SK-N-SH (cell line): ENCODE data around the gene CBLB. TPM values are rescaled to one million over a fixed set of nuclear protein-coding genes. Genes with fewer than 3 reads are reported as not detected.

ENCODE experiments used
- CTCF ChIA-PET: fragments of 300-600, 350-600 bp; formaldehyde crosslinking; extraction: SDS; loops from one replicate; lab custom pipeline; 2021; lab: Yijun Ruan, JAX
- POLR2A ChIA-PET: fragments of 350-600 bp; sonication (Branson Sonifier 250); formaldehyde crosslinking; extraction: SDS; loops from one replicate; lab custom pipeline; 2020; ENCODE audit warnings: antibody characterized with exemption, inconsistent platforms; lab: Yijun Ruan, JAX
- DNase-seq: peaks from one replicate; pipeline ENCODE4 v3.0.0; 2012
- H2AFZ ChIP-seq: fragments of 200-600 bp; sonication (generic); 2 replicates; pipeline ENCODE4 v1.8.1; 2016; ENCODE audit warnings: antibody characterized with exemption, mild to moderate bottlenecking, low read depth
- H3F3A ChIP-seq: fragments of 200-600 bp; sonication (generic); replicated peaks from 2 replicates; pipeline ENCODE3; 2016; ENCODE audit warnings: antibody characterized with exemption, mild to moderate bottlenecking; ENCODE audit not compliant: insufficient read depth
- H3K27ac ChIP-seq, 2 experiments: fragments of 200-500 bp in 1 of 2; fragments of 200-600 bp in 1 of 2; sonication (Bioruptor generic) in 1 of 2; sonication (generic), shearing (Covaris generic) in 1 of 2; 2 replicates each; pipeline versions ENCODE4 v1.5.1 to v1.6.1; 2014 to 2016; ENCODE audit warnings: low read depth in 2 of 2, inconsistent platforms in 1 of 2, low read length in 1 of 2, mild to moderate bottlenecking in 1 of 2, mixed read lengths in 1 of 2
- H3K27me3 ChIP-seq: fragments of 200-600 bp; sonication (generic), shearing (Covaris generic); 2 replicates; pipeline ENCODE4 v1.6.1; 2016; ENCODE audit warnings: mixed run types; ENCODE audit not compliant: insufficient read depth
- H3K36me3 ChIP-seq, 2 experiments: fragments of 200-500 bp in 1 of 2; fragments of 200-600 bp in 1 of 2; sonication (Bioruptor generic) in 1 of 2; sonication (generic) in 1 of 2; replicated peaks in 1 of 2; 2 replicates each; pipeline versions ENCODE3 to v1.5.1; 2014 to 2016; ENCODE audit warnings: low read length in 1 of 2, mild to moderate bottlenecking in 1 of 2; ENCODE audit not compliant: insufficient read depth in 2 of 2, control insufficient read depth in 1 of 2
- H3K4me1 ChIP-seq, 2 experiments: fragments of 200-500 bp in 1 of 2; fragments of 200-600 bp in 1 of 2; sonication (Bioruptor generic) in 1 of 2; sonication (generic), shearing (Covaris generic) in 1 of 2; 2 replicates each; pipeline versions ENCODE4 v1.5.1 to v1.6.1; 2014 to 2016; ENCODE audit warnings: low read depth in 1 of 2, low read length in 1 of 2, mixed run types in 1 of 2; ENCODE audit not compliant: insufficient read depth in 2 of 2, control insufficient read depth in 1 of 2
- H3K4me2 ChIP-seq: fragments of 200-600 bp; sonication (generic), shearing (Covaris generic); 2 replicates; pipeline ENCODE4 v1.6.1; 2017; ENCODE audit warnings: mixed run types
- H3K4me3 ChIP-seq, 2 experiments: fragments of 200-500 bp in 1 of 2; fragments of 200-600 bp in 1 of 2; sonication (Bioruptor generic) in 1 of 2; sonication (generic), shearing (Covaris generic) in 1 of 2; 2 replicates each; pipeline versions ENCODE4 v1.5.1 to v1.8.1; 2014 to 2016; ENCODE audit warnings: low read depth in 2 of 2, inconsistent platforms in 1 of 2, low read length in 1 of 2, mild to moderate bottlenecking in 1 of 2, mixed read lengths in 1 of 2, moderate library complexity in 1 of 2
- H3K79me2 ChIP-seq: fragments of 200-600 bp; sonication (generic); 2 replicates; pipeline ENCODE4 v1.8.1; 2017; ENCODE audit warnings: mild to moderate bottlenecking; ENCODE audit not compliant: insufficient read depth
- H3K9ac ChIP-seq: fragments of 200-600 bp; sonication (generic); 2 replicates; pipeline ENCODE4 v1.6.1; 2017; ENCODE audit warnings: mixed run types
- H3K9me2 ChIP-seq: fragments of 200-600 bp; sonication (generic); 2 replicates; pipeline ENCODE4 v1.6.1; 2017; ENCODE audit warnings: mixed run types
- H3K9me3 ChIP-seq: fragments of 200-600 bp; sonication (generic); 2 replicates; pipeline ENCODE4 v1.6.1; 2017; ENCODE audit warnings: mixed run types, mild to moderate bottlenecking, moderate library complexity
- H4K20me1 ChIP-seq: fragments of 200-600 bp; sonication (generic); 2 replicates; pipeline ENCODE4 v1.6.1; 2017; ENCODE audit warnings: mild to moderate bottlenecking, mixed run types; ENCODE audit not compliant: insufficient read depth
- EP300 ChIP-seq, 2 experiments: IDR thresholded peaks; 2 replicates each; pipeline versions ENCODE4 v1.4.0 to v1.6.1; 2012; ENCODE audit warnings: borderline replicate concordance in 1 of 2, low read depth in 1 of 2, low read length in 1 of 2
- EZH2phosphoT487 ChIP-seq: fragments of 200-600 bp; sonication (generic); IDR thresholded peaks from 2 replicates; pipeline ENCODE4 v1.6.1; 2017; ENCODE audit warnings: low read depth, mixed run types, mild to moderate bottlenecking, antibody characterized with exemption, moderate library complexity, borderline replicate concordance
- FOSL2 ChIP-seq: IDR thresholded peaks from 2 replicates; pipeline ENCODE4 v1.4.0; 2012; ENCODE audit warnings: low read depth, mild to moderate bottlenecking, moderate library complexity, borderline replicate concordance
- JUND ChIP-seq: IDR thresholded peaks from 2 replicates; pipeline ENCODE4 v1.4.0; 2012
- NFIC ChIP-seq: IDR thresholded peaks from 2 replicates; pipeline ENCODE4 v1.4.0; 2012; ENCODE audit warnings: borderline replicate concordance
- POLR2AphosphoS5 ChIP-seq: IDR thresholded peaks from 2 replicates; pipeline ENCODE4 v1.6.1; 2012; ENCODE audit warnings: low read depth, low read length
- REST ChIP-seq: IDR thresholded peaks from 2 replicates; pipeline ENCODE4 v1.6.1; 2012; ENCODE audit warnings: mild to moderate bottlenecking, low read depth, low read length, moderate library complexity
- TCF12 ChIP-seq: IDR thresholded peaks from 2 replicates; pipeline ENCODE4 v1.4.0; 2012
- TEAD4 ChIP-seq: IDR thresholded peaks from 2 replicates; pipeline ENCODE4 v1.4.0; 2012; ENCODE audit warnings: mild to moderate bottlenecking, borderline replicate concordance; ENCODE audit not compliant: insufficient read depth
- WGBS: methylation state at CpG from one replicate; pipeline ENCODE4 v1.1.6; 2017; ENCODE audit warnings: low lambda C conversion rate; 5-methylcytosine and 5-hydroxymethylcytosine counted together
- polyA plus RNA-seq, 3 experiments: library from polyadenylated mRNA; depleted of rRNA; stranded (reverse); fragments of >200 nt; gene quantifications; 2 replicates each; pipeline ENCODE4 v1.2.3, GENCODE V29; 2012
- TF ChIP-seq, protein P1 (sequence below): IDR thresholded peaks from 2 replicates; pipeline ENCODE4 v1.4.0; 2012; ENCODE audit warnings: low read depth, borderline replicate concordance
- TF ChIP-seq, protein P2 (sequence below): IDR thresholded peaks from 2 replicates; pipeline ENCODE4; 2012

CBLB gene
- polyA plus RNA-seq, 1 of the 3 experiments (the other 2 are of a cell fraction), result 4.4 TPM

DNA sequence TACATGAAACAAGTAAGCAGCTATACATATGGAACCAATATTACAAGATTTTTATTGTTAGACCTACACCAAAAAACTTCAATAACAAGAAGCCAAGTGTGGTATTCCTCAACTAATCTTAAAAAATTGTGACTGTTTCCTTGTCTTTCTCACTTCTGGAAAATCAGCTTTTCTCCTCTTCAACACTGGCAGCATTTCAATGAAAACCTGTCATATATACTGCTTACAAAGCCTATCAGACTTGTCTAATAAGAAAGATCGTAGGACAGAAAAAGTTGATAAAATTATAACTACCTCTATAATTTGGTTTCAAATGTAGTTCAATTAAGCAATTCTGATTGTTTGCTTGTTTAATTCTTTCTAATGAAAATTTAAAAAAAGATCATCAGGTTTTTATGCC is 55.1 kb downstream of the CBLB start (continued):
- TF ChIP-seq, protein P1, sequence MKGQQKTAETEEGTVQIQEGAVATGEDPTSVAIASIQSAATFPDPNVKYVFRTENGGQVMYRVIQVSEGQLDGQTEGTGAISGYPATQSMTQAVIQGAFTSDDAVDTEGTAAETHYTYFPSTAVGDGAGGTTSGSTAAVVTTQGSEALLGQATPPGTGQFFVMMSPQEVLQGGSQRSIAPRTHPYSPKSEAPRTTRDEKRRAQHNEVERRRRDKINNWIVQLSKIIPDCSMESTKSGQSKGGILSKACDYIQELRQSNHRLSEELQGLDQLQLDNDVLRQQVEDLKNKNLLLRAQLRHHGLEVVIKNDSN, result no peak

DNA sequence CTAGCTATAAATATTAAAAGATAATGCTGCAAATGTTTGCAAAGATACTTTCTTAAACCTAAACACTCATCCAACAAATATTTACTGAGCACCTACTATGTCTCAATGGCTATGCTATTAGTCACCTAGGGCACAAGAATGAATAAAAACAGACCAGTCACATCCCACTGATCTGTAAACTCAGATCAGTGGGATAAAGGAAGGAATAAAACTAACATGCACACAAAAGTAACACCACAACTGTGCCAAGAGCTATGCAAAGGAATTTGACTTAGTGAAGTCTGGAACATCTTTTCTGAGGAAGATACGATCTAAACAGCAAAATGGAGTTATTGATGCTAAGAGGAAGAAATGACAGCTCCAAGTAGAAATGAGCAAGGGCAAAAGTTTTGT is 56.6 kb downstream of the CBLB start:
- WGBS, result 47% methylated on average over 1 of the region's 1 CpG
- H3K27ac ChIP-seq, result peak overlapping the region in 1 of 2 experiments; percentile 55; a peak in 2 of 4 replicates
- no peaks in the 10 kb centered on the region for H3K9me3 ChIP-seq
- POLR2A ChIA-PET, result no interaction called here
- CTCF ChIA-PET, result no interaction called here
- peaks cover 0 to 8% of the 10 kb centered on the region in 2 experiments; a peak in 3 of 4 replicates for H3K4me1 ChIP-seq
- peak; percentile 28; the same call in 1 of the 2 replicates for TF ChIP-seq TEAD4
- peak; percentile 75 for TF ChIP-seq TCF12
- TF ChIP-seq FOSL2, result peak; percentile 68
- TF ChIP-seq POLR2AphosphoS5, result no peak
- TF ChIP-seq NFIC, result peak; percentile 67; the same call in 1 of the 2 replicates
- peak; percentile 79 for TF ChIP-seq JUND
- TF ChIP-seq EZH2phosphoT487, result no peak
- TF ChIP-seq REST, result no peak
- peak in 1 of 2 experiments; percentile 38; a peak in 2 of 4 replicates for TF ChIP-seq EP300 (IDR thresholded peaks at IDR 0.05; ENCODE audit: borderline replicate concordance in 1 of 2, low read depth in 1 of 2, low read length in 1 of 2)
- TF ChIP-seq, protein P2, sequence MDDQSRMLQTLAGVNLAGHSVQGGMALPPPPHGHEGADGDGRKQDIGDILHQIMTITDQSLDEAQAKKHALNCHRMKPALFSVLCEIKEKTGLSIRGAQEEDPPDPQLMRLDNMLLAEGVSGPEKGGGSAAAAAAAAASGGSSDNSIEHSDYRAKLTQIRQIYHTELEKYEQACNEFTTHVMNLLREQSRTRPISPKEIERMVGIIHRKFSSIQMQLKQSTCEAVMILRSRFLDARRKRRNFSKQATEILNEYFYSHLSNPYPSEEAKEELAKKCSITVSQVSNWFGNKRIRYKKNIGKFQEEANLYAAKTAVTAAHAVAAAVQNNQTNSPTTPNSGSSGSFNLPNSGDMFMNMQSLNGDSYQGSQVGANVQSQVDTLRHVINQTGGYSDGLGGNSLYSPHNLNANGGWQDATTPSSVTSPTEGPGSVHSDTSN, result peak; percentile 51
- no peak overlapping the region for H3K4me3 ChIP-seq
- no peaks in the 10 kb centered on the region for H3K9me2 ChIP-seq
- no peak overlapping the region for H3K4me2 ChIP-seq
- no peaks in the 10 kb centered on the region for H3K36me3 ChIP-seq
- H3K79me2 ChIP-seq, result peaks cover 33% of the 10 kb centered on the region
- H3F3A ChIP-seq, result peaks cover 6% of the 10 kb centered on the region
- no peak overlapping the region for H3K9ac ChIP-seq
- DNase-seq, result no peak
- H3K27me3 ChIP-seq, result no peaks in the 10 kb centered on the region
- H2AFZ ChIP-seq, result no peak overlapping the region
- no peaks in the 10 kb centered on the region for H4K20me1 ChIP-seq
